Measurements from ENCODE around the gene GRM3.

GRCh38 chr7:86844608-86845007, 200.9 kb downstream of the GRM3 start:
- TF ChIP-seq, protein P1, sequence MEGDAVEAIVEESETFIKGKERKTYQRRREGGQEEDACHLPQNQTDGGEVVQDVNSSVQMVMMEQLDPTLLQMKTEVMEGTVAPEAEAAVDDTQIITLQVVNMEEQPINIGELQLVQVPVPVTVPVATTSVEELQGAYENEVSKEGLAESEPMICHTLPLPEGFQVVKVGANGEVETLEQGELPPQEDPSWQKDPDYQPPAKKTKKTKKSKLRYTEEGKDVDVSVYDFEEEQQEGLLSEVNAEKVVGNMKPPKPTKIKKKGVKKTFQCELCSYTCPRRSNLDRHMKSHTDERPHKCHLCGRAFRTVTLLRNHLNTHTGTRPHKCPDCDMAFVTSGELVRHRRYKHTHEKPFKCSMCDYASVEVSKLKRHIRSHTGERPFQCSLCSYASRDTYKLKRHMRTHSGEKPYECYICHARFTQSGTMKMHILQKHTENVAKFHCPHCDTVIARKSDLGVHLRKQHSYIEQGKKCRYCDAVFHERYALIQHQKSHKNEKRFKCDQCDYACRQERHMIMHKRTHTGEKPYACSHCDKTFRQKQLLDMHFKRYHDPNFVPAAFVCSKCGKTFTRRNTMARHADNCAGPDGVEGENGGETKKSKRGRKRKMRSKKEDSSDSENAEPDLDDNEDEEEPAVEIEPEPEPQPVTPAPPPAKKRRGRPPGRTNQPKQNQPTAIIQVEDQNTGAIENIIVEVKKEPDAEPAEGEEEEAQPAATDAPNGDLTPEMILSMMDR (IDR thresholded peaks at IDR 0.05) = no peak
- TF ChIP-seq POLR2A (IDR thresholded peaks at IDR 0.05) = no peak

All from breast epithelium (tissue), 3 donors.